SJCRH30 (cell line): ENCODE data around the gene NYAP1. TPM values are rescaled to one million over a fixed set of nuclear protein-coding genes. Genes with fewer than 3 reads are reported as not detected.
"Not testable (repeated sequence)": the region's sequence is repeated elsewhere in the genome, so short reads cannot be mapped to it uniquely, and the experiment has no call there.

Source experiments
- DNase-seq, 2 experiments: peaks; one replicate each; pipeline ENCODE4 v3.0.0-alpha.2; 2015 to 2020
- H3K27ac ChIP-seq: fragments of 250-450 bp; sonication (Bioruptor Pico); 2 replicates; pipeline ENCODE4 v1.5.1; 2020; ENCODE audit warnings: mild to moderate bottlenecking, moderate library complexity
- H3K27me3 ChIP-seq: fragments of 250-450 bp; sonication (Bioruptor Pico); 2 replicates; pipeline ENCODE4 v1.5.1; 2020; ENCODE audit warnings: mild to moderate bottlenecking, moderate library complexity
- H3K36me3 ChIP-seq: fragments of 250-450 bp; sonication (Bioruptor Pico); 2 replicates; pipeline ENCODE4 v1.5.1; 2020; ENCODE audit warnings: mild to moderate bottlenecking, moderate library complexity
- H3K4me1 ChIP-seq: fragments of 250-450 bp; sonication (Bioruptor Pico); 2 replicates; pipeline ENCODE4 v1.5.1; 2020; ENCODE audit warnings: mild to moderate bottlenecking, moderate library complexity
- H3K4me3 ChIP-seq: fragments of 250-450 bp; sonication (Bioruptor Pico); 2 replicates; pipeline ENCODE4 v1.5.1; 2020; ENCODE audit warnings: mild to moderate bottlenecking, moderate library complexity
- H3K9me3 ChIP-seq: fragments of 250-450 bp; sonication (Bioruptor Pico); replicated peaks from 2 replicates; pipeline ENCODE4 v1.5.1; 2020; ENCODE audit warnings: mild to moderate bottlenecking, moderate library complexity
- total RNA-seq: library from RNA; depleted of rRNA; stranded (reverse); fragments of >200 nt; shearing (Covaris generic); gene quantifications from 2 replicates; pipeline ENCODE4 v1.2.3, GENCODE V29; 2014

NYAP1 gene
- total RNA-seq, 1 experiment from 2014 or later, result 0.49 TPM

- Histone ChIP-seq H3K27me3 (peaks cover 4% of the 10 kb centered on the region; the same call in 1 of the 2 replicates), H3K36me3 (no peaks in the 10 kb centered on the region), H3K4me3 (no peak overlapping the region), H3K27ac (no peak overlapping the region), H3K4me1 (peaks cover 4% of the 10 kb centered on the region), H3K9me3 (no peaks in the 10 kb centered on the region)
- DNase-seq, result no peak
These were observed 932 bp downstream of the NYAP1 start for GRCh38 chr7:100484673-100485045.

GRCh38 chr7:100485471-100485876 lies 1.7 kb downstream of the NYAP1 start:
- peaks cover 4% of the 10 kb centered on the region; the same call in 1 of the 2 replicates for H3K27me3 ChIP-seq
- H3K9me3 ChIP-seq, result no peaks in the 10 kb centered on the region
- no peak for DNase-seq
- no peak overlapping the region for H3K27ac ChIP-seq
- H3K36me3 ChIP-seq, result no peaks in the 10 kb centered on the region
- no peak overlapping the region for H3K4me3 ChIP-seq
- peaks cover 12% of the 10 kb centered on the region for H3K4me1 ChIP-seq

- no peak for DNase-seq
- H3K27ac ChIP-seq, result no peak overlapping the region
- peaks cover 4% of the 10 kb centered on the region; the same call in 1 of the 2 replicates for H3K27me3 ChIP-seq
- no peaks in the 10 kb centered on the region for H3K9me3 ChIP-seq
- H3K36me3 ChIP-seq, result no peaks in the 10 kb centered on the region
- peaks cover 16% of the 10 kb centered on the region for H3K4me1 ChIP-seq
- H3K4me3 ChIP-seq, result no peak overlapping the region
These were observed 2.4 kb downstream of the NYAP1 start for GRCh38 chr7:100486111-100486636.

- Histone ChIP-seq H3K4me1 (peaks cover 16% of the 10 kb centered on the region), H3K4me3 (no peak overlapping the region), H3K27ac (no peak overlapping the region), H3K27me3 (peaks cover 3% of the 10 kb centered on the region; the same call in 1 of the 2 replicates), H3K36me3 (no peaks in the 10 kb centered on the region), H3K9me3 (no peaks in the 10 kb centered on the region)
- peak; percentile 55 to 71 for DNase-seq
These were observed 3.2 kb downstream of the NYAP1 start for GRCh38 chr7:100486753-100487446.

DNA sequence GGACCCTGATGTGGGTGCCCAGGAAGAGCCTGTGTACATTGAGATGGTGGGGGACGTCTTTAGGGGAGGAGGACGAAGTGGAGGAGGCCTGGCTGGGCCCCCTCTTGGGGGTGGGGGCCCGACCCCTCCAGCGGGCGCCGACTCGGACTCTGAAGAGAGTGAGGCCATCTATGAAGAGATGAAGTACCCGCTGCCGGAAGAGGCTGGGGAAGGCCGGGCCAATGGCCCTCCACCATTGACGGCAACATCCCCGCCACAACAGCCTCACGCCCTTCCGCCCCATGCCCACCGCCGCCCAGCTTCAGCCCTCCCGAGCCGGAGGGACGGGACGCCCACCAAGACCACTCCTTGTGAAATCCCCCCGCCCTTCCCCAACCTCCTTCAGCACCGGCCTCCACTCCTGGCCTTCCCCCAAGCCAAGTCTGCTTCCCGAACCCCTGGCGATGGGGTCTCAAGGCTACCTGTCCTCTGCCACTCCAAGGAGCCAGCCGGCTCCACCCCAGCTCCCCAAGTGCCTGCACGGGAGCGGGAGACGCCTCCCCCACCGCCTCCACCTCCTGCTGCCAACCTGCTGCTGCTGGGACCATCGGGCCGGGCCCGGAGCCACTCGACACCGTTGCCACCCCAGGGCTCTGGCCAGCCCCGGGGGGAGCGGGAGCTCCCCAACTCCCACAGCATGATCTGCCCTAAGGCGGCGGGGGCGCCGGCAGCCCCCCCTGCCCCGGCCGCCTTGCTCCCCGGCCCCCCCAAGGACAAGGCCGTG lies 4.8 kb downstream of the NYAP1 start:
- peaks cover 8% of the 10 kb centered on the region; the same call in 1 of the 2 replicates for H3K27me3 ChIP-seq
- H3K4me1 ChIP-seq, result peaks cover 13% of the 10 kb centered on the region
- no peak for DNase-seq
- H3K36me3 ChIP-seq, result no peaks in the 10 kb centered on the region
- H3K27ac ChIP-seq, result no peak overlapping the region
- no peak overlapping the region for H3K4me3 ChIP-seq
- no peaks in the 10 kb centered on the region for H3K9me3 ChIP-seq

GRCh38 chr7:100489121-100489520 lies 5.4 kb downstream of the NYAP1 start:
- Histone ChIP-seq H3K4me3 (no peak overlapping the region), H3K9me3 (no peaks in the 10 kb centered on the region), H3K36me3 (no peaks in the 10 kb centered on the region), H3K4me1 (peaks cover 13% of the 10 kb centered on the region), H3K27me3 (peaks cover 8% of the 10 kb centered on the region; the same call in 1 of the 2 replicates), H3K27ac (no peak overlapping the region)
- no peak for DNase-seq

DNA sequence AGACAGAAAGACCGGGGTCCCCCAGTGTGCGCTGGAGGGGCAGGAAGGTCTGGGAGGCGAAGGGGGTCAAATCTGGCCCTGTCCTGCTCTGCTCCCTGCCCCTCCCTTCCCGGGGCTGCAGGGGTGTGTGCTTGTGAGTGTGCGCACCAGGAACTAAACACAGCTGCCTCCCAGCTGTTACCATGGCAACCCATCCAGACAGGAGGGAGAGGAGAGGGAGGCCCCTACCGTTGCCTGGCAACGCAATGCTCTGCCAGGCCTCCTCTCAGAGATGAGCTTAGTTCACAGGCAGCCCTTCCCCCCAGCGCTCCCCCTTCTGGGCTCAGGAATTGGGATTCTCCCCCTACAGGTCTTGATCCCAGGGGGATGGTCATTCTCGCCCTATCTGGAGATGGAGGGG lies 6.1 kb downstream of the NYAP1 start:
- DNase-seq, result peak; percentile 100
- Histone ChIP-seq H3K27ac (no peak overlapping the region), H3K9me3 (no peaks in the 10 kb centered on the region), H3K4me1 (peaks cover 13% of the 10 kb centered on the region), H3K4me3 (no peak overlapping the region), H3K27me3 (peaks cover 8% of the 10 kb centered on the region; the same call in 1 of the 2 replicates), H3K36me3 (no peaks in the 10 kb centered on the region)

GRCh38 chr7:100490483-100491191 lies 6.9 kb downstream of the NYAP1 start:
- no peaks in the 10 kb centered on the region for H3K36me3 ChIP-seq
- H3K27ac ChIP-seq, result no peak overlapping the region
- no peak for DNase-seq
- H3K27me3 ChIP-seq, result peaks cover 8% of the 10 kb centered on the region; the same call in 1 of the 2 replicates
- no peak overlapping the region for H3K4me3 ChIP-seq
- H3K4me1 ChIP-seq, result peaks cover 13% of the 10 kb centered on the region
- H3K9me3 ChIP-seq, result no peaks in the 10 kb centered on the region

DNA sequence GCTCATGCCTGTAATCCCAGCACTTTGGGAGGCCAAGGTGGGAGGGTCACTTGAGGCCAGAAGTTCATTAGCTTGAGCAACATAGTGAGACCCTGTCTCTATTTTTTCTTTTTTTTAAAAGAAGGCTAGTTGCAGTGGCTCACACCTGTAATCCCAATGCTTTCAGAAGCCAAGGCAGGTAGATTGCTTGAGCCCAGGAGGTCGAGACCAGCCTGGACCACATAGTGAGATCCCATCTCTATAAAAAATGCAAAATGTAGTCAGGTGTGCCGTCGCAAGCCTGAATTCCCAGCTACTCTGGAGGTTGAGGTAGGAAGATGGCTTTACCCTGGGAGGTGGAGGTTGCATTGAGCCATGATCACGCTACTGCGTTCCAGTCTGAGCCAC lies 7.5 kb downstream of the NYAP1 start:
- Histone ChIP-seq H3K36me3 (no peaks in the 10 kb centered on the region), H3K9me3 (no peaks in the 10 kb centered on the region), H3K4me1 (peaks cover 13% of the 10 kb centered on the region), H3K27ac (no peak overlapping the region), H3K27me3 (peaks cover 8% of the 10 kb centered on the region; the same call in 1 of the 2 replicates), H3K4me3 (no peak overlapping the region)
- no peak for DNase-seq

DNA sequence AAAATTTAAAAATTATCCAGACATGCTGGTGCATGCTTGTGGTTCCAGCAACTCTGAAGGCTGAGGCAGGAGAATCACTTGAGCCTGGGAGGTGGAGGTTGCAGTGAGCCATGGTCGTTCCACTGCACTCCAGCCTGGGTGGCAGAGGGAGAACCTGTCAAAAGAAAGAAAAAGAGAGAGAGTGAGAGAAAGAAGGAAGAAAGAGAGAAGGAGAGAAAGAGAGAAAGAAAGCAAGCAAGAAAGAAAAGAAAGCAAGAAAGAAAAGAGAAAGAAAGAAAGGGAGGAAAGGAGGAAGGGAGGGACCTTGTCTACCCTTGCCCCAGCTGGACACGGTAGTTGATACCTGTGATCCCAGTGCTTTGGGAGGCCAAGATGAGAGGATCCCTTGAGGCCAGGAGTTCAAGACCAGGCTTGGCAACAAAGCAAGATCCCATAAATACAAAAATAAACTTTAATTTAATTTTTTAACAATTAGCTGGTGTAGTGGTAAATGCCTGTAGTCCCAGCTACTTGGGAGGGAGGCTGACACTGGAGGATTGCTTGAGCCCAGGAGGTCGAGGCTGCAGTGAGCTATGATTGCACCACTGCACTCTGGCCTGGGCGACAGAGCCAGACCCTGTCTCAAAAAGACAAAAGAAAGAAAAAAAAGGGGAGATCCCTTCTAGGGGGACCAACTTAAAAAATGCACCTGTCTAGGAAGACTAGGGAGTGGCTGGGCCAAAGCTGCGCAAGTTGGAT lies 9.2 kb downstream of the NYAP1 start:
- Histone ChIP-seq H3K36me3 (no peaks in the 10 kb centered on the region), H3K27me3 (peaks cover 16% of the 10 kb centered on the region; the same call in 1 of the 2 replicates), H3K4me1 (peaks cover 13% of the 10 kb centered on the region), H3K4me3 (no peak overlapping the region), H3K9me3 (no peaks in the 10 kb centered on the region), H3K27ac (no peak overlapping the region)
- DNase-seq, result no peak

- Histone ChIP-seq H3K36me3 (no peaks in the 10 kb centered on the region), H3K9me3 (no peaks in the 10 kb centered on the region), H3K4me3 (peak overlapping the region; percentile 14; the same call in 1 of the 2 replicates), H3K27me3 (peaks cover 16% of the 10 kb centered on the region; the same call in 1 of the 2 replicates), H3K4me1 (peaks cover 13% of the 10 kb centered on the region), H3K27ac (no peak overlapping the region)
- no peak for DNase-seq
These were observed 9.9 kb downstream of the NYAP1 start for GRCh38 chr7:100493476-100494264.

DNA sequence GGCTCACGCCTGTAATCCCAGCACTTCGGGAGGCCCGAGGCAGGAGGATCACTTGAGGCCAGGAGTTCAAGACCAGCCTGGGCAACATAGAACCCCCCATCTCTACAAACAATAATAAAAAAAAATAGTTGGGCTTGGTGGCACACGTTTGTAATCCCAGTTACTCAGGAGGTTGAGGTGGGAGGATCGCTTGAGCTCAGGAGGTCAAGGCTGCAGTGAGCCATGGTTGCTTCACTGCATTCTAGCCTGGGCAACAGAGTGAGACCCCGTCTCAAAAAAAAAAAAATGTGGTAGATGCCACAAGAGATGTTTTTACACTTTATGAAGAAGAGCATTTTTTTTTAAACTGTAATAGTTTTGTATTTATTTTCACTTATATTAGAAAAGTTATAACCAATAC lies 12.8 kb downstream of the NYAP1 start:
- Histone ChIP-seq H3K9me3 (no peaks in the 10 kb centered on the region), H3K4me3 (no peak overlapping the region), H3K36me3 (no peaks in the 10 kb centered on the region), H3K27me3 (peaks cover 26% of the 10 kb centered on the region), H3K27ac (no peak overlapping the region), H3K4me1 (no peaks in the 10 kb centered on the region)
- DNase-seq, result no peak

- DNase-seq, H3K36me3 ChIP-seq, H3K9me3 ChIP-seq, H3K27ac ChIP-seq, H3K4me3 ChIP-seq: not testable (repeated sequence)
- Histone ChIP-seq H3K4me1 (peaks cover 12% of the 10 kb centered on the region), H3K27me3 (peaks cover 22% of the 10 kb centered on the region)
These were observed 17.0 kb downstream of the NYAP1 start for GRCh38 chr7:100500743-100501142.
